H9 (cell line): ENCODE measurements around the gene PNKD. TPM values are rescaled to one million over a fixed set of nuclear protein-coding genes. Genes with fewer than 3 reads are reported as not detected.

ENCODE experiments used
- DNase-seq: peaks from one replicate; pipeline ENCODE4 v3.0.0-alpha.2; 2017
- H2AFZ ChIP-seq: one replicate; pipeline ENCODE4 v1.6.1; 2013; ENCODE audit warnings: mild to moderate bottlenecking, low read length, control low read depth, moderate library complexity
- H2AK5ac ChIP-seq: 2 replicates; pipeline ENCODE4 v1.6.1; 2013; ENCODE audit warnings: low read length, control low read depth, mixed read lengths; ENCODE audit not compliant: insufficient read length
- H2BK120ac ChIP-seq: one replicate; pipeline ENCODE4 v1.6.1; 2013; ENCODE audit warnings: low read depth, mild to moderate bottlenecking, low read length, control low read depth, inconsistent platforms; ENCODE audit not compliant: poor library complexity, severe bottlenecking
- H2BK12ac ChIP-seq: 2 replicates; pipeline ENCODE4 v1.6.1; 2013; ENCODE audit warnings: low read length, control low read depth, mixed read lengths, low read depth; ENCODE audit not compliant: insufficient read length
- H2BK15ac ChIP-seq: 2 replicates; pipeline ENCODE4 v1.6.1; 2013; ENCODE audit warnings: low read depth, low read length, control low read depth
- H2BK20ac ChIP-seq: one replicate; pipeline ENCODE4 v1.6.1; 2013; ENCODE audit warnings: low read depth, mild to moderate bottlenecking, low read length, control low read depth, inconsistent platforms; ENCODE audit not compliant: poor library complexity, severe bottlenecking
- H2BK5ac ChIP-seq: 2 replicates; pipeline ENCODE4 v1.6.1; 2013; ENCODE audit warnings: low read length, control low read depth, mixed read lengths; ENCODE audit not compliant: insufficient read length
- H3K14ac ChIP-seq: 2 replicates; pipeline ENCODE4 v1.6.1; 2013; ENCODE audit warnings: low read length, control low read depth; ENCODE audit not compliant: insufficient read depth
- H3K18ac ChIP-seq: 2 replicates; pipeline ENCODE4 v1.6.1; 2013; ENCODE audit warnings: low read depth, mild to moderate bottlenecking, mixed read lengths, low read length, control low read depth; ENCODE audit not compliant: insufficient read length
- H3K23ac ChIP-seq: 2 replicates; pipeline ENCODE4 v1.6.1; 2013; ENCODE audit warnings: low read length, control low read depth, mixed read lengths, low read depth; ENCODE audit not compliant: insufficient read length
- H3K23me2 ChIP-seq: 2 replicates; pipeline ENCODE4 v1.6.1; 2013; ENCODE audit warnings: low read depth, mild to moderate bottlenecking, mixed read lengths, low read length, control low read depth; ENCODE audit not compliant: insufficient read length, poor library complexity, severe bottlenecking
- H3K27ac ChIP-seq: 2 replicates; pipeline ENCODE4 v1.5.1; 2013; ENCODE audit warnings: low read length, control low read depth, mixed read lengths, low read depth; ENCODE audit not compliant: insufficient read length
- H3K27me3 ChIP-seq: 2 replicates; pipeline ENCODE4 v1.6.1; 2013; ENCODE audit warnings: low read length, control low read depth, inconsistent platforms; ENCODE audit not compliant: insufficient read depth
- H3K4ac ChIP-seq: 2 replicates; pipeline ENCODE4 v1.6.1; 2013; ENCODE audit warnings: low read depth, mild to moderate bottlenecking, control low read depth, inconsistent platforms, low read length, moderate library complexity
- H3K4me1 ChIP-seq: 2 replicates; pipeline ENCODE4 v1.6.1; 2013; ENCODE audit warnings: low read length, control low read depth, inconsistent platforms; ENCODE audit not compliant: insufficient read depth
- H3K4me2 ChIP-seq: 2 replicates; pipeline ENCODE4 v1.6.1; 2013; ENCODE audit warnings: low read length, control low read depth, mixed read lengths; ENCODE audit not compliant: insufficient read length, insufficient read depth
- H3K56ac ChIP-seq: 2 replicates; pipeline ENCODE4 v1.6.1; 2013; ENCODE audit warnings: low read depth, mild to moderate bottlenecking, mixed read lengths, low read length, control low read depth; ENCODE audit not compliant: insufficient read length
- H3K79me1 ChIP-seq: 2 replicates; pipeline ENCODE4 v1.6.1; 2013; ENCODE audit warnings: low read depth, mild to moderate bottlenecking, moderate library complexity, low read length, control low read depth, inconsistent platforms; ENCODE audit not compliant: insufficient read depth, poor library complexity, severe bottlenecking
- H3K79me2 ChIP-seq: 2 replicates; pipeline ENCODE4 v1.6.1; 2013; ENCODE audit warnings: low read length, control low read depth, inconsistent platforms; ENCODE audit not compliant: insufficient read depth
- H3K9ac ChIP-seq: 2 replicates; pipeline ENCODE4 v1.6.1; 2013; ENCODE audit warnings: low read length, control low read depth, mixed read lengths; ENCODE audit not compliant: insufficient read length; ENCODE audit errors: extremely low read depth
- H3K9me3 ChIP-seq: one replicate; pipeline ENCODE4 v1.6.1; 2013; ENCODE audit warnings: low read depth, low read length, inconsistent platforms; ENCODE audit not compliant: control insufficient read depth
- H3T11ph ChIP-seq: one replicate; pipeline ENCODE4 v1.6.1; 2013; ENCODE audit warnings: mild to moderate bottlenecking, low read length, control low read depth, inconsistent platforms
- H4K20me1 ChIP-seq: one replicate; pipeline ENCODE4 v1.6.1; 2013; ENCODE audit not compliant: control insufficient read depth, insufficient read length, insufficient read depth
- H4K5ac ChIP-seq: 2 replicates; pipeline ENCODE4 v1.6.1; 2013; ENCODE audit warnings: low read depth, mild to moderate bottlenecking, mixed read lengths, low read length, control low read depth; ENCODE audit not compliant: insufficient read length
- H4K8ac ChIP-seq: replicated peaks from 2 replicates; pipeline ENCODE4 v1.6.1; 2013; ENCODE audit warnings: low read length, control low read depth, mixed read lengths, low read depth; ENCODE audit not compliant: insufficient read length
- H4K91ac ChIP-seq: 2 replicates; pipeline ENCODE4 v1.6.1; 2013; ENCODE audit warnings: low read depth, mild to moderate bottlenecking, moderate library complexity, mixed read lengths, low read length, control low read depth; ENCODE audit not compliant: insufficient read length
- H3K27ac Mint-ChIP-seq, 3 experiments: 2 replicates in 2 of 3; 3 replicates in 1 of 3; pipeline ENCODE4 v1.8.0; 2020 to 2021; ENCODE audit warnings: mixed read lengths in 3 of 3, mild to moderate bottlenecking in 1 of 3, moderate library complexity in 1 of 3
- H3K27me3 Mint-ChIP-seq: 2 replicates; pipeline ENCODE4 v1.8.0; 2021; ENCODE audit warnings: low read depth, mild to moderate bottlenecking, moderate library complexity, mixed read lengths
- H3K36me3 Mint-ChIP-seq, 3 experiments: 2 replicates in 2 of 3; 3 replicates in 1 of 3; pipeline ENCODE4 v1.8.0; 2020 to 2021; ENCODE audit warnings: low read depth in 3 of 3, mixed read lengths in 3 of 3; ENCODE audit not compliant: insufficient read depth in 1 of 3
- H3K4me1 Mint-ChIP-seq, 2 experiments: 2 replicates each; pipeline ENCODE4 v1.8.0; 2020; ENCODE audit warnings: mixed read lengths in 2 of 2
- H3K4me3 Mint-ChIP-seq, 2 experiments: 2 replicates in 1 of 2; 3 replicates in 1 of 2; pipeline ENCODE4 v1.8.0; 2020 to 2021; ENCODE audit warnings: mild to moderate bottlenecking in 2 of 2, mixed read lengths in 2 of 2, moderate library complexity in 1 of 2
- H3K9me3 Mint-ChIP-seq, 2 experiments: 2 replicates in 1 of 2; 3 replicates in 1 of 2; pipeline ENCODE4 v1.8.0; 2020; ENCODE audit warnings: mild to moderate bottlenecking in 2 of 2, mixed read lengths in 2 of 2, moderate library complexity in 1 of 2
- CTCF ChIP-seq: fragments of 200-600 bp; sonication (generic); conservative IDR thresholded peaks from 3 replicates; pipeline ENCODE4 v1.8.0; 2021; ENCODE audit warnings: antibody characterized with exemption, mild to moderate bottlenecking
- WGBS: extraction: QIAGEN DNeasy Blood & Tissue Kit; methylation state at CpG from one replicate; pipeline ENCODE4 v1.1.7; 2013; ENCODE audit warnings: missing lambda C conversion rate, low lambda C conversion rate, mixed read lengths; ENCODE audit not compliant: insufficient read length; ENCODE audit errors: extremely low coverage; 5-methylcytosine and 5-hydroxymethylcytosine counted together
- total RNA-seq: library from RNA; stranded (reverse); gene quantifications from 2 replicates; pipeline ENCODE4 v1.2.1, GENCODE V29; 2021

The PNKD gene
- total RNA-seq, 1 experiment from 2014 or later, result 31.6 TPM

- Histone ChIP-seq H2BK15ac (no peak overlapping the region), H4K20me1 (no peaks in the 10 kb centered on the region), H3K4ac (no peak overlapping the region), H3K56ac (no peak overlapping the region), H2AFZ (no peak overlapping the region), H3K18ac (no peak overlapping the region), H4K91ac (no peak overlapping the region), H3K9me3 (no peaks in the 10 kb centered on the region), H3K27me3 (no peaks in the 10 kb centered on the region), H4K8ac (no peak overlapping the region), H3K79me2 (peaks cover 2% of the 10 kb centered on the region; the same call in 1 of the 2 replicates), H2BK120ac (no peak overlapping the region), H2AK5ac (no peak overlapping the region), H2BK12ac (no peak overlapping the region), H3K27ac (no peak overlapping the region), H2BK20ac (no peak overlapping the region), H3K14ac (no peak overlapping the region), H3T11ph (no peak overlapping the region), H3K79me1 (peaks cover 2% of the 10 kb centered on the region), H3K23ac (no peak overlapping the region), H3K9ac (no peak overlapping the region), H3K4me1 (no peaks in the 10 kb centered on the region), H4K5ac (no peak overlapping the region), H2BK5ac (no peak overlapping the region), H3K23me2 (no peaks in the 10 kb centered on the region), H3K4me2 (no peak overlapping the region)
- H3K36me3 Mint-ChIP-seq, result peaks cover 44 to 90% (median 82%) of the 10 kb centered on the region in 3 experiments
- DNase-seq, result no peak
- H3K9me3 Mint-ChIP-seq, result no peaks in the 10 kb centered on the region
- no peak for TF ChIP-seq CTCF
- no peaks in the 10 kb centered on the region for H3K27me3 Mint-ChIP-seq
- H3K4me1 Mint-ChIP-seq, result no peaks in the 10 kb centered on the region
- no peak overlapping the region for H3K4me3 Mint-ChIP-seq
- no peak overlapping the region for H3K27ac Mint-ChIP-seq
- no CpG with 5 or more reads among the region's 4 CpGs for WGBS
Measured at GRCh38 chr2:218229851-218230250, 40.5 kb upstream of the PNKD start.
